Measurements from ENCODE around the gene ADAMTS2. TPM values are rescaled to one million over a fixed set of nuclear protein-coding genes. Genes with fewer than 3 reads are reported as not detected.

ADAMTS2 gene
- total and polyA plus RNA-seq, 2 of the 8 experiments (the other 6 are each of a cell fraction or from before 2014, with no cell fraction given): 6.6 to 7.3 TPM

- Histone ChIP-seq H4K91ac (replicated peaks; ENCODE audit: insufficient read length, low read length) (no peak overlapping the region), H3K4me2 (ENCODE audit: insufficient read depth in 1 of 2, low read depth in 2 of 2, low read length in 2 of 2) (no peak overlapping the region), H3K18ac (ENCODE audit: extremely low read depth, low read length) (no peak overlapping the region), H2BK5ac (ENCODE audit: low read depth, low read length) (no peak overlapping the region), H3K36me3 (ENCODE audit: control insufficient read depth in 2 of 4, insufficient read depth in 4 of 4, low read length in 3 of 4) (no peaks in the 10 kb centered on the region), H3K27ac (ENCODE audit: low read depth, low read length) (no peak overlapping the region), H3K4me1 (replicated peaks in 1 of 4; ENCODE audit: control insufficient read depth in 3 of 4, insufficient read depth in 4 of 4, low read length in 3 of 4) (no peaks in the 10 kb centered on the region; a peak in 1 of 7 replicates), H3K27me3 (replicated peaks in 1 of 4; ENCODE audit: control insufficient read depth in 3 of 4, extremely low read depth in 1 of 4, insufficient read depth in 3 of 4, low read length in 3 of 4) (no peaks in the 10 kb centered on the region; a peak in 1 of 7 replicates), H2BK120ac (replicated peaks; ENCODE audit: low read depth, low read length) (no peak overlapping the region), H2BK12ac (ENCODE audit: low read depth, low read length) (no peak overlapping the region), H4K20me1 (replicated peaks in 1 of 2; ENCODE audit: control insufficient read depth in 1 of 2, insufficient read depth in 2 of 2, low read length in 2 of 2) (no peaks in the 10 kb centered on the region), H3K23me2 (ENCODE audit: low read depth, low read length) (no peaks in the 10 kb centered on the region; the same call in 1 of the 2 replicates), H3K4ac (replicated peaks; ENCODE audit: insufficient read length, low read depth, low read length) (no peak overlapping the region), H3K56ac (replicated peaks; ENCODE audit: insufficient read length, low read depth, low read length) (no peak overlapping the region), H3K79me1 (ENCODE audit: low read depth, low read length) (no peaks in the 10 kb centered on the region), H2AFZ (ENCODE audit: low read length) (no peak overlapping the region), H4K5ac (ENCODE audit: insufficient read length, low read depth, low read length) (no peak overlapping the region), H3K23ac (ENCODE audit: insufficient read length) (no peak overlapping the region), H3K9me3 (ENCODE audit: insufficient read depth in 2 of 2, low read depth in 1 of 2, low read length in 1 of 2) (0 out of 4 replicates have a peak, but pooled peaks cover 0 to 2% of the 10 kb centered on the region in 2 experiments), H3K14ac (ENCODE audit: insufficient read length) (no peak overlapping the region), H3K4me3 (ENCODE audit: extremely low read depth in 1 of 4, insufficient read depth in 2 of 4, low read depth in 3 of 4, low read length in 4 of 4) (no peak overlapping the region), H3K9ac (replicated peaks in 1 of 4; ENCODE audit: extremely low read depth in 1 of 4, low read depth in 3 of 4, low read length in 3 of 4) (no peak overlapping the region), H2BK15ac (ENCODE audit: low read length) (no peak overlapping the region), H3K79me2 (ENCODE audit: control insufficient read depth in 1 of 2, insufficient read depth in 2 of 2, low read length in 2 of 2) (no peaks in the 10 kb centered on the region), H2AK5ac (ENCODE audit: low read depth, low read length) (no peak overlapping the region), H2BK20ac (ENCODE audit: low read length) (no peak overlapping the region), H4K8ac (ENCODE audit: extremely low read depth, insufficient read depth, low read length) (no peak overlapping the region; the same call in 1 of the 2 replicates)
- FAIRE-seq (no peak), DNase-seq (ENCODE audit: low read depth in 1 of 2, low spot score in 2 of 2) (no peak)
- TF ChIP-seq TEAD4 (IDR thresholded peaks at IDR 0.05; ENCODE audit: low read depth, low read length) (no peak), PHF8 (conservative IDR thresholded peaks at IDR 0.05; ENCODE audit: low read depth, low read length) (no peak), SRF (IDR thresholded peaks at IDR 0.05; ENCODE audit: low read depth, low read length) (no peak), CBX8 (IDR thresholded peaks at IDR 0.05; ENCODE audit: borderline replicate concordance, low read depth, low read length) (no peak), BCL11A (IDR thresholded peaks at IDR 0.05; ENCODE audit: low read depth in 2 of 2, low read length in 2 of 2) (no peak), RBBP5 (IDR thresholded peaks at IDR 0.05; ENCODE audit: borderline replicate concordance, low read depth, low read length) (no peak), RAD21 (IDR thresholded peaks at IDR 0.05 in 1 of 2, conservative IDR thresholded peaks at IDR 0.05 in 1 of 2; ENCODE audit: low read depth in 2 of 2, low read length in 2 of 2) (no peak), CHD1 (IDR thresholded peaks at IDR 0.05; ENCODE audit: low read depth, low read length) (no peak)
- ChIA-PET CTCF (ENCODE audit: partially characterized antibody) (interaction anchor here (0.9 to 1.4 kb wide), 3 partner anchors 91 to 152 kb away, joined by 3 to 5 read pairs (median 4); no protein-coding TSS in a partner anchor), POLR2A (ENCODE audit: partially characterized antibody) (no interaction called here)
- WGBS, 2 experiments (ENCODE audit: extremely low coverage in 1 of 2, insufficient coverage in 1 of 2, insufficient read length in 1 of 2, insufficient replicate concordance in 2 of 2, low coverage in 1 of 2, low lambda C conversion rate in 2 of 2, missing lambda C conversion rate in 1 of 2): 87% methylated on average over 6 of the region's 6 CpGs; no CpG with 5 or more reads in 1 of the 2 experiments
Observed at GRCh38 chr5:179170606-179171005, 174.7 kb downstream of the ADAMTS2 start.
